GM19324 (cell line): ENCODE measurements around the gene C18orf32.
"Not testable (repeated sequence)": the region's sequence is repeated elsewhere in the genome, so short reads cannot be mapped to it uniquely, and the experiment has no call there.

Experiments used
- ATAC-seq: cut with Tn5 transposase; IDR thresholded peaks from one replicate; pipeline ENCODE4 v1.9.1; 2021; ENCODE audit warnings: mild to moderate bottlenecking, moderate library complexity; ENCODE audit not compliant: unreplicated experiment, low FRiP score

The C18orf32 gene

DNA sequence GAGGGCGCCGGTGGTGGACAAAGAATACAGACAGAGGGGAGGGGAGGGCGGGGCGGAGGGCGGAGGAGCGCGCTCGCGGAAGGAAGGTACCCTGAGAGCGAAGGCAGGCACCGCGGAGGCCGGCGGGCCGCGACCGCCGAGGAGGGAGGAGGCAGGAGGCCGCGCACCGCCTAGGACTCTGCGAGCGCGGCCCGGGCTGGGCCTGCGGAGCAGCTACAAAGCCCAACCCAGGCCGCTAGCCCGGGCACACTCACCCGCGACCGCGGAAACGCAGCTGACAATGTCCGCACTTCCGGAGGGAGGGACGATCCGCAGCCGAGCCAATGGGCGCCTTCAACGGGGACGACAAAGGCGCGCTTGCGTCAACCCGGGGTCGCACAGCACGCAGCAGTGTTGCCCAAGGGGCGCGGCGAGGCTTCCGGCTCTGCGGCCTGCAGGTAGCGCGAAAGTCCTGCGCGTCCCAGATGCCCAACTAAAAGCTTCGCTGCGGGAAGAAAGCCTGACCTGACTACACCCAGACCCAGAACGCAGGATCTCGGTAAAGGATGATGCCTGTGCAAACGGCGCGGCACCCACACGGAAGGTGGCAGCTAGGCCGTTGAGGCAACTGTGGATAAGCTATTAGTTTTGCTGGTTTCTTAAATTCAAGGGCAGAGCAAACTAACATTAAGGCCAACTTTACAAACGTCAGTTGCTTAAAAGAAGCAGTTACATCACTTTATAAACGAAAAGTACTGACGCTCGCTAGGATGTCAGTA lies at the start of gene C18orf32:
C18orf32 (minus strand) TSS at position 282 of the 758 bp plus-strand sequence. CDS start 3,486 bp downstream, outside the sequence.
- peak; percentile 97 for ATAC-seq

DNA sequence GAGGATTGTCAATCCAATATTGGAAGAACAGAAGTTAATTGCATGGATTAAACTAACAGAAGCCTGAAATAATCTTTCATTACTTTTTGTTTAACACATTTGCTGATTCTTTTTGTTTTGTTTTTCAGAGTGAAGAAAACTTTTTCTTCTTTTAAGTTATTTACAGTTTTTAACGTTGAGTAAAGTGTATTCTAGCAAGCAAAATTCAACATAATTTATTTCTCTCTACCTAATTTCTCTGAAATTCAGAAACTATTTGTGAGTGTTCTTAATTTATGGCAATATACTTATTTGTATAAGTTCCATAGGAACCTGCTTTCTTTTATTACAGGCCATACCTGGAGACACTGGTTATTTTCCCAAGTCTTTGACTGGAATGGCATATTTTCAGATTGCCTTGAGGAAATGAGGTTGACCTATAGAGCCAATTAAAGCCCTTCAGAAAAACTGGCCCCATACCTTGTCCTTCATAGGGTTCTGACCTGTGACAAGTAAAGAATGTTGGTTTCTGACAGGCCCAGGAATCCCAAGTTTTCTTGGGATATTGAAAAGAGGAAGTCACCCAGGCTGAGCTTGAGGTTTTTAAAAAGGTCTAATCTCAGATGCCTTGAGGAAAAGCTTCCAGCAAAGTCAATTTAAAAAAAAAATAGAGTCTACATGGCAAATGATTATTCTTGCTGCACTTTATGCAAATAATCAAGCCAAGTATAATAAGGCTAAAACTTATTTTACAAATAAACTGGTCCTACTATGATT lies 48.0 kb upstream of the C18orf32 start:
- ATAC-seq: no peak

DNA sequence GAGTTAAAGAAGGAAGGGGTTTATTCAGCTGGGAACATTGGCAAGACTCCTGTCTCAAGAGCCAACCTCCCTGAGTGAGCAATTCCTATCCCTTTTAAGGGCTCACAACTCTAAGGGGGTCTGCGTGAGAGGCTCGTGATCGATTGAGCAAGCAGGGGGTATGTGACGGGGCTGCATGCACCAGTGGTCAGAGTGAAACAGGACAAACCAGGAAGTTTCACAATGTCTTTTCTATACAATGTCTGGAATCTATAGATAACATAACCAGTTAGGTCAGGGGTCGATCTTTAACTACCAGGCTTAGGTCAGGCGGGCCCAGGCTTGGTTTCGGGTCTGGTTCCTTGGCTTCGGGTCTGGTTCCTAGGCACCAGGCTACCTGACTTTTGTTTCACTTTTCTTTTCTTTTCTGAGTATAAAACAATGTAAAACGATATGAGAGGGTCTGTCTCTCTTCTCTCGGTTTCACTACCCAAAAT lies 44.7 kb upstream of the C18orf32 start:
- no peak for ATAC-seq

DNA sequence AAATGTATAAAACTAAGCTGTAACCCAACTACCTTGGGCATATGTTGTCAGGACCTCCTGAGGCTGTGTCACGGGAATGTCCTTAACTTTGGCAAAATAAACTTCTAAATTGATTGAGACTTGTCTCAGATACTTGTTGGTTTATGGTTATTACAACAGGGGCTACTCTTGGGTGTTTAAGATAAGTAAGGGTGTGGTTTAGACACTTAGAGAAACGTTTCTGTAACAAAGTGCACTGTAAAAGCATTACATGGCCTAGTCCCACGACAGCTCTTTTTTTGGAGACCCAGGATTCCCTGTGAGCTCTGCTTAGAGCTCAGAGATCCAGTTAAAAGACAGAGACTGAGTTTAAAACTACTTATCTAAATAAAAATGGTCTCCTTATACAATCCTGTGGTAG lies 42.6 kb upstream of the C18orf32 start:
- no peak for ATAC-seq

DNA sequence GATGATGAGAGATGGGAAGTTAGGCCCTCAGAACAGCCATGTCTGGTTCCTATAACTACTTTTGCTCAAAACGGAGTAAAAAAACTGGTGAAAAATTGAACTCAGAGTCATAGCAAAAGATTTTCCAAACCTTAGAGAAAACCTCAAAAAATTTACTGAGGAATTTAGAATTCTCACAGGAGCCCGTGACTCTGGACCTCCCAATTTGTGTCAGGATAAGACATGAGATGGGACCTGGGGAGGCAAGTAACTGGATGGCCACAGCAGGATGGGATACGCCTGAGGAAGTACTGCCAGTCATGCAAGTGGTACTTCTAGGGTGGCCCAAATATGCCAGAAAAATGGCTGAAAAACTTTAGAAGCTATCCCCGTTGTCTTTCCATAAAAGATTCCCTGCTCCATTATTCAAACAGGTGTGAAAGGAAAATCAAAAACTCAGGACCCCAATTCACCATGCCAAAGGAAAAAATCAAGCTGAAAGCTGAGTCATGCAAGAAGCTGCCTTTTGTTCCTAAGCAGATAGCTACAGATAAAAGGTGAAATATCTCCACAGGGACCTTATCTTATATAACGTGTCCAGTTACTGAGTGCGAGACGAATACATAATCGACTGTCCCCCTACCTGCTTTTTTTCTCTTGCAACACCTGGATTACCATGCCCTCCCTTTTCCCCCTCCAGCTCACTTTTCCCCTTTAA lies 40.7 kb upstream of the C18orf32 start:
- ATAC-seq: no peak

DNA sequence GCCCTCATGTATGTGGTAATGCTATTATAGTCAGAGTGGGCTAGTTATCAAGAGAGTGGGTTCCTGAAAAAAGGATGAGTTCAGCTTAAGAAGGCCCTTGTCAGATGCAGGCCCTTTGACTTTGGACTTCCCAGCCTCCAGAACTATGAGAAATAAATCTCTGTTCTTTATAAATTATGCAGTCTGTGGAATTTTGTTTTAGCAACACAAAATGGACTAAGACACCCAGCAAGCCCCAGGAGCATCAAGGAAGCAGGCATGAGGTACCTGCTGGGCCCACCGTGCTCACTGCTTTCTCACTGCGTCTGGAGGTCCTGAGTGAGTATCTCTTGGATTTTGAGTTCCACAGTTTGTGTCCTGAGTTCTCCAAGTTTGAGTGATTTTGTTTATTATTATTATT lies 38.9 kb upstream of the C18orf32 start:
- ATAC-seq: no peak

DNA sequence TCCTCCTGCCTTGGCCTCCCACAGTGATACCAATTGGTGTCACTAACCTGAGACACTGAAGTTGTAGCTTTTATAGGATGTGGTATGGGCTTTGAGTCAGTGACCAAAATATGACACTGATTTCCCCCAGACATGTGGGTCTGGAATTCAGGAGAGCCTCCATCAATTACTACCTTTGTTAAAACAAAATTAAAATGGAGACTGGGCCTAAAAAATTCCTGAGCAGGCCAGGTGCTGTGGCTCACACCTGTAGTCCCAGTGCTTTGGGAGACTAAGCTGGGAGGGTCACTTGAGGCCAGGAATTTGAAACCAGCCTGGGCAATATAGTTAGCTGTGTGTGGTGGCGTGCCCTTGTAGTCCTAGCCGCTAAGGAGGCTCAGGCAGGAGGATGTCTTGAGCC lies 37.9 kb upstream of the C18orf32 start:
- ATAC-seq: no peak

DNA sequence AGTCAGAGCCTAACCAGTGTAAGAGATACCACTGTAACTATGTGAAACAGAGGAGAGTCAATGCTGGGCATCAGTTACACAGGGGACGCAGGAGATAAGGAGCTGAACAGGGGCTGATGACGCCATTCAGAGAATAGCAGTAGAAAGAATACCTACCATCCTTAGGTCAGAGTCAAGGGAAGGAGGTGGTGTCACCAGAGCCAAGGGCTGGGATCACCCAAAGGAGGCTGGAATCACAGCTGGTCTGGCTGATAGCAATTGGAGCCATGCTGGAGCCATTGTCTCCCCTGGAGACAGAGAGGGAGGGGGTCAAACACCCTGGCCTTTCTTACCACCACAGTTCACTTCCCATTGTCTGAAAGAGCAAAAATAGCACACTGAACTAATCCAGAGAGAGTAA lies 37.3 kb upstream of the C18orf32 start:
- no peak for ATAC-seq

DNA sequence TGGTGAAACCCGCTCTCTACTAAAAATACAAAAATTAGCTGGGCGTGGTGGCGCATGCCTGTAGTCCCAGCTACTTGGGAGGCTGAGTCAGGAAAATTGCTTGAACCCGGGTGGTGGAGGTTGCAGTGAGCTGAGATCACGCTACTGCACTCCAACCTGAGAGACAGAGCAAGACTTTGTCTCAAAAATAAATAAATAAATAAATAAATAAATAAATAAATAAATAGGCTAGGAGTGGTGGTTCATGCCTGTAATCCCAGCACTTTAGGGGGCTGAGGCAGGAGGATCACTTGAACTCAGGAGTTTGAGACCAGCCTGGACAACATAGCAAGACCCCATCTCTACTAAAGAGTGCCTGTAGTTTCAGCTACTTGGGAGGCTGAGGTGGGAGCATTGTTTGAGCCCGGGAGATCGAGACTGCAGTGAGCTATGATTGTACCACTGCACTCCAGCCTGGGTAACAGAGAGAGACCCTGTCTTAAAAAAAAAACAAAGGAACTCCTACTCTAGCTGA lies 36.6 kb upstream of the C18orf32 start:
- ATAC-seq: not testable (repeated sequence)

DNA sequence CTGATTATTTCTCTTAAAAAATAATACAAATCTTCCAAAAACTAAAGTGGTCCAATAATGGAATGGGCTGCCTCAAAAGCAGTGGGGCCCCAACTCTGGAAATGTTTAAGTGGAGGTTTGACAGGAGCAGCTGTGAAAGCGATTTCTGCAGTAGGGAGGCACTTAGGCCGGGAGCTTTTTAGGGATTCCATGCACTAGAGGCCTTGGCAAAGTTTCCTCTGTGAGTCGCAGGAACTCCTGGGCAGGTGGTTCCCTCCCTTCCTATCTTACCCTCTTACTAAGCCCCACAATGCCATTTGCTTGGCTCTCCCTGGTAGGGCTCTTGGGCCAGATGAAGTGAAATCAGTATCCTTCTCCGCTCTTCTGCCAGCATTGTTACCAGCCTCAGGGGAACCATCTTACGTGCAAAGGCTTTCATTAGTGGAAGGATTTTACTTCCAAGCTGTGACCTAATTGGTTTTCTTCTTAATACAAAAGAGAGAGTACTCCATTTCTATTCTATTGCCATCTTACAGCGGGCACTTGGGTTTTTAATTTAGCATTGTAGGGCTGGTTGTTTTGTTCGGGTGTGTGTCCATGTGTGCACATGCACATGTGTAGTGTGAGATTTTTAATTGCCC lies 34.3 kb upstream of the C18orf32 start:
- ATAC-seq: no peak

DNA sequence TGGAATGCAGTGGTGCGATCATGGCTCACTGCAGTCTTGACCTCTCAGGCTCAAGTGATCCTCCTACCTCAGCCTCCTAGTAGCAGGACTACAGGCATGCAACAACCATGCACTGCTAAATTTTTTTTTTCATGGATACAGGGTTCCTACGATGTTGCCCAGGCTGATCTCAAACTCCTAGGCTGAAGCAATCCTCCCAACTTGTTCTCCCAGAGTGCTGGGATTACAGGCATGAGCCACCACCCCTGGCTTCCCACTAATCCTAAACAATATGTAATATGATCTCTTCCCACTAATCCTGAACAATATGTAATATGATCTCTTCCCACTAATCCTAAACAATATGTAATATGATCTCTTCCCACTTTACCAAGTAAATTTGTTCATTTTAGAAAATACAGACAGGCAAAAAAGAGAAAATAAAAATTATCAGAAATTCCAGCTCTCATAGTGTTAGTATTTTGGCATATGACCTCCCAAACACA lies 33.7 kb upstream of the C18orf32 start:
- ATAC-seq: no peak

DNA sequence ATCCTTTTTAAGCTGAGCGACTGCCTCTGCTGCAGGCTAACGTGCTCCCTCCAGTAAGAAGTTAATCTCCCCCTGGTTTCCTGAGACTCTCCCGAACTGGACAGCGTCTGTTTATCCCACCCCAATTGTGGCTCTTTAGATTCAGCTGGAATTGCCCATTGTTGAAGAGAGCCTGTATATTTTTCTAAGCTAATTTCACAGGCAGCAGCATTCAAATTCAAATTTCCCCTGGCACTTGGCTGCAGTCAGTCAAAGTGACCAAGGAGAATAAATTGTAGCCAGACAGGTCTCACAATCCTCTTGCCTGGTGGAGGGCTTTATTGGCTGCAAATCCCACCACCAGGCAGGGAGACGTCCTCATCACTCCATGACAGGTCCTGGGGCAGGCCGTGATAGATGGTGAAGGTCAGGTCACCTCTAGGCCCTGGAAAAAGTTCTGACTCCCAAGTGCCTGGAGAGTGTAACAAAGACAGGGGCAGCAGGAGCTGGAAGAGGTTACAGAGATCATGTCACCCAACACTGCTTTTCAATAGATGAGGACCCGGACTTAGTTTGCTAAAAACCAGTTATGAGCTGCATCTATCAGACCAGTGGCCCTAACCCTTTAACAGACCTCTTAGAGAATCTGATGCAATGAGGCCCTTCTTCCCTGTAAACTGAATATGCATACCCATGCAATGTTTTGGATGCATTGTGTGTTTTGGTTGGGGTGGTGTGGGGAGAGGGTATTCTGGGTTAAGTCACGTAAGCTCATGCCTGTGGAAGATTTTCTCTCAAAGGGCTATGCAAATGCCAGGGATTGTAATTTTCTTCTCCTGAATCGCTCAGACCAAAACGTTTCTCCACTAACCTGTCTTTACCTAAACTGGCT lies 32.3 kb upstream of the C18orf32 start:
- no peak for ATAC-seq

DNA sequence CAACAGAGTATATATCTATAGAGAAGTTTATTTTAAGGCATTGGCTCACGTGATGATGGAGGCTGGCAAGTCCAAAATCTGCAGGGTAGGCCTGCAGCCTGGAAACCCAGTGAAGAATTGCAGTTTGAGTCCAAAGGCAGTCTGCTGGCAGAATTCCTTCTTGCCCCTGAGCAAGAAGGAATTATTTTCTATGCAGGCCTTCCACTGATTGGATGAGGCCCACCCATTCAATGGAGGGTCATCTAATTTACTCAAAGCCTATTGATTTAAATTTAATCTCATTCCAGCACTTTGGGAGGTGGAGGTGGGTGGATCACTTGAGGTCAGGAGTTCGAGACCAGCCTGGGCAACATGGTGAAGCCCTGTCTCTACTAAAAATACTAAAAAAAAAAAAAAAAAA lies 30.4 kb upstream of the C18orf32 start:
- ATAC-seq: no peak

DNA sequence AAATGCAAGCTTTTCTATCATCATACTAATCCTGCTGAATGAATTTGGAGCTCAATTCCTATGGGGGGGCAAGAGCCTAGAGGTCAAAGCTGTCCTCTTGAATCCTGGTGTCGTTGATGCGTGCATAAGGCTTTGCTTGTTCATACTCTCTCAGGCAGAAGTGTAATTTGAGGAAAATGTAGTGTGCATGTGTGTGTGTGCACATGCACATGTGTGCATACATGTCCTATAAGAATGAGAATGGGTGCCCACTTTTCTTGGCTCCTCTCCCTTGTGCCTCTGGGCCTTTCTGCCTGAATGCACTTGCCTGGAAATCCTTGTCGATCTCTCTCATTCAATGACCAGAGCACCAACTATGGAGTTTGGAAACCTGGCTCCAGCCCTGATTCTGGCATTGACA lies 28.5 kb upstream of the C18orf32 start:
- ATAC-seq: no peak

DNA sequence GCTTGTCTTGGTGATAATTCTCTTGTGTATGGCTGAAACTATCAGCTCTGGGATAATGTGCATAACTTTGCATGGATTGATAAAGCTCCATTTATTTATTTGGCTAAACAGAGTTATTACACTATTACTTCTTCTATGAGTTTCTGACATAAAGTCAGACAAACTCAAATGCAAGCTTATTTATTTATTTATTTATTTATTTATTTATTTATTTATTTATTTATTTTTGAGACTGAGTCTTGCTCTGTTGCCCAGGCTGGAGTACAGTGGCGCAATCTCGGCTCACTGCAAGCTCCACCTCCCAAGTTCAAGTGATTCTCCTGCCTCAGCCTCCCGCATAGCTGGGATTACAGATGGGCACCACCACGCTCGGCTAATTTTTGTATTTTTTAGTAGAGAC lies 28.0 kb upstream of the C18orf32 start:
- ATAC-seq: not testable (repeated sequence)

DNA sequence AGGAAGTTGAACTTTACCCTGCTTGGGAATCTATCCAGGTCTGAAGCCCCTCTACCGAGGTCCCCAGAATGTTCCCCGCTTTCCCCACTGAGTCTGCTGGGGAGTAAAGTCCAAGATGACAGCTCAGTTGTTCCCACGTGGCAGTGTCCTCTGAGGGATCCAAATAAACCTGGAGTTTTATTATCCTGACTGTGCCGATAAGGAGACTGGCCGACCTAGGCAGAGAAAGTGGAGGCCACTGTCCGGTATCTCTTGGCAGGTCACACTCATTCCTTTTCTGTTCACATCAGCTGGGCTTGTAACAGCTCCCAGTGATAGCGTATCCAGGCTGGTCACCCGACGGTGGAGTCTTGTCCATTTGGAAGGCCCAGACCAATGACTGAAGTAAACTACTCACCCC lies 27.5 kb upstream of the C18orf32 start:
- no peak for ATAC-seq

DNA sequence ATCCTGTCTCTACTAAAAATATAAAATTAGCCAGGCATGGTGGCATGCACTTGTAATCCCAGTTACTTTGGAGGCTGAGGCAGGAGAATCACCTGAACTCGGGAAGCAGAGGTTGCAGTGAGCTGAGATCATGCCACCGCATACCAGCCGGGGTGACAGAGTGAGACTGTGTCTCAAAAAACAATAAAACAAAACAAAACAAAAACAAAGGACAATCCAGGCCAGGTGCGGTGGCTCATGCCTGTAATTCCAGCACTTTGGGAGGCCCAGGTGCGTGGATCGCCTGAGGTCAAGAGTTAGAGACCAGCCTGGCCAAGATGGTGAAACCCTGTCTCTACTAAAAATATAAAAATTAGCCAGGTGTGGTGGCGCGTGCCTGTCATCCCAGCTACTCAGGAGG lies 25.8 kb upstream of the C18orf32 start:
- not testable (repeated sequence) for ATAC-seq

DNA sequence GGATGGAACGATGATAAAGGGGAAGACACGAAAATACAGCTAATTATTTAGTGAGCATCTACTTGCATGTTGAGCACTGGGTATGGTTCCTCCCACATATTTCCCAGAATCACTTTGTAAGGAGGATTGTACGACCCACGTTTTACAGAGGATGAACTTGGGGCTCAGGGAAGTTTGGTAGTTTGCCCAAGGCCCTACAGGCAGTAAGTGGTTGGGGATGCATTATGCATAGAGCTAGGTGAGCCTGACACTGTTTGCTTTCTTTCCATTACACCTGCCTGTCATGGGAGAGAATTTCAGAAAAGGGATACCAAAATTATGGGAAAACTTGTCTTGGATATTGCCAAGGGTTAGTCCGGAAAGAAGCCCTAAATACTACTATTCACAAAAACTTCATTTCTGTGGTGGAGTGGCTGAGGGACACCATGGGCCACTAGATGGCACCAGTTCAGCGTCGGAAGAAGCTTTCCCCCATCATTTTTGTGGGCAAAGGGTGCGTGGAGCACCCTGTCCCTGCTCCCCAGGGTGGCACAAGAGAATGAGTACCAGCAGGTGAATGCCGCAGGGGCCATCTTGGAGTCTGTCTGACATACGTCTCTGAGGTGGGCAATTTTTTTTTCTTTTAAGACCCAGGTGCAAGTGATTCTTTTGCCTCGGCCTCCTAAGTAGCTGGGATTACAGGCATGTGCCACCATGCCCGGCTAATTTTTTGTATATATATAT lies 23.5 kb upstream of the C18orf32 start:
- no peak for ATAC-seq

DNA sequence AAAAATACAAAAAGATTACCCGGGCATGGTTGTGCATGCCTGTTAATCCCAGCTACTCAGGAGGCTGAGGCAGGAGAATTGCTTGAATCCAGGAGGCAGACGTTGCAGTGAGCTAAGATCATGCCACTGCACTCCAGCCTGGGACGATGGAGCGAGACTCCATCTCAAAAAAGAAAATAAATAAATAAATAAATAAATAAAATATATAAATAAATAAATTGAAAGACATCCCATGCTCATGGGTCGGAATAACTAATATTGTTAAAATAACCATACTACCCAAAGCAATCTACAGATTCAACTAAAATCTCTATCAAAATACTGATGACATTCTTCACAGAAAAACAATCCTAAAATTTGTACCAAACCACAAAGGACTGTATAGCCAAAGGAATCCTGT lies 19.4 kb upstream of the C18orf32 start:
- not testable (repeated sequence) for ATAC-seq
